HEK293 (cell line): Measurements from ENCODE around the gene RGPD8.

Source experiments
- CTCF ChIA-PET: fragments of 350-600 bp; formaldehyde crosslinking; extraction: SDS; loops from one replicate; lab custom pipeline; 2021; ENCODE audit warnings: antibody characterized with exemption; lab: Yijun Ruan, JAX
- POLR2A ChIA-PET: fragments of 300-600 bp; formaldehyde crosslinking; extraction: SDS; loops from one replicate; lab custom pipeline; 2020; ENCODE audit warnings: antibody characterized with exemption, inconsistent platforms; lab: Yijun Ruan, JAX
- H3K27ac ChIP-seq: fragments of 200-500 bp; sonication (Bioruptor generic); 2 replicates; pipeline ENCODE4 v1.5.1; 2014; ENCODE audit warnings: low read depth, low read length, control low read depth, inconsistent platforms; ENCODE audit errors: extremely low read depth
- H3K36me3 ChIP-seq, 2 experiments: fragments of 200-500 bp in 1 of 2; sonication (Bioruptor generic) in 1 of 2; 1 replicate in 1 of 2; 2 replicates in 1 of 2; pipeline ENCODE4 v1.5.1; 2014 to 2017; ENCODE audit warnings: inconsistent platforms in 2 of 2, low read length in 2 of 2; ENCODE audit not compliant: control insufficient read depth in 2 of 2, insufficient read depth in 1 of 2
- H3K4me1 ChIP-seq: fragments of 200-500 bp; sonication (Bioruptor generic); 2 replicates; pipeline ENCODE4 v1.5.1; 2014; ENCODE audit warnings: mild to moderate bottlenecking, low read length, inconsistent platforms; ENCODE audit not compliant: control insufficient read depth, insufficient read depth
- H3K4me3 ChIP-seq: 2 replicates; pipeline ENCODE4 v1.5.1; 2011; ENCODE audit warnings: low read depth, mild to moderate bottlenecking, control low read depth, low read length, moderate library complexity
- H3K9me3 ChIP-seq: fragments of 200-500 bp; sonication (Bioruptor generic); 2 replicates; pipeline ENCODE4 v1.5.1; 2014; ENCODE audit warnings: low read depth, low read length, inconsistent platforms; ENCODE audit not compliant: control insufficient read depth, insufficient read depth
- HOXA7 ChIP-seq: sonication (generic); formaldehyde crosslinking; IDR thresholded peaks from 2 replicates; pipeline ENCODE4 v1.8.1; 2022; ENCODE audit warnings: missing genetic modification reagents, borderline replicate concordance
- KLF10 ChIP-seq: fragments of 450-650 bp; IDR thresholded peaks from 2 replicates; pipeline ENCODE4 v1.5.1; 2018; ENCODE audit warnings: missing biosample characterization, mild to moderate bottlenecking, missing genetic modification characterization
- KLF7 ChIP-seq: fragments of 450-650 bp; formaldehyde crosslinking; IDR thresholded peaks from 2 replicates; pipeline ENCODE4 v1.5.1; 2016; ENCODE audit warnings: missing biosample characterization, missing genetic modification characterization, borderline replicate concordance
- SCRT1 ChIP-seq: fragments of 450-650 bp; formaldehyde crosslinking; IDR thresholded peaks from 2 replicates; pipeline ENCODE4 v1.5.1; 2016; ENCODE audit warnings: missing biosample characterization, missing genetic modification characterization, borderline replicate concordance
- WT1 ChIP-seq: fragments of 450-650 bp; formaldehyde crosslinking; IDR thresholded peaks from 2 replicates; pipeline ENCODE4 v1.5.1; 2016; ENCODE audit warnings: missing biosample characterization, missing genetic modification characterization
- ZBTB1 ChIP-seq: fragments of 450-650 bp; formaldehyde crosslinking; IDR thresholded peaks from 2 replicates; pipeline ENCODE4 v1.5.1; 2016; ENCODE audit warnings: missing biosample characterization, missing genetic modification characterization
- ZIC2 ChIP-seq: fragments of 450-650 bp; formaldehyde crosslinking; IDR thresholded peaks from 2 replicates; pipeline ENCODE4 v1.5.1; 2016; ENCODE audit warnings: missing biosample characterization, missing genetic modification characterization
- ZNF112 ChIP-seq: fragments of 450-650 bp; formaldehyde crosslinking; IDR thresholded peaks from 2 replicates; pipeline ENCODE4 v1.5.0; 2017; ENCODE audit warnings: missing biosample characterization, missing genetic modification characterization
- ZNF155 ChIP-seq: fragments of 450-650 bp; formaldehyde crosslinking; IDR thresholded peaks from 2 replicates; pipeline ENCODE4 v1.5.1; 2016; ENCODE audit warnings: missing biosample characterization, missing genetic modification characterization
- ZNF214 ChIP-seq: fragments of 450-650 bp; formaldehyde crosslinking; IDR thresholded peaks from 2 replicates; pipeline ENCODE4 v1.5.1; 2017; ENCODE audit warnings: missing biosample characterization, mild to moderate bottlenecking, missing genetic modification characterization, borderline replicate concordance
- ZNF23 ChIP-seq: fragments of 450-650 bp; formaldehyde crosslinking; IDR thresholded peaks from 2 replicates; pipeline ENCODE4 v1.5.1; 2016; ENCODE audit warnings: missing biosample characterization, missing genetic modification characterization, borderline replicate concordance
- ZNF366 ChIP-seq: fragments of 450-650 bp; formaldehyde crosslinking; conservative IDR thresholded peaks from 2 replicates; pipeline ENCODE4 v1.5.1; 2016; ENCODE audit warnings: missing biosample characterization, missing genetic modification characterization
- ZNF48 ChIP-seq: fragments of 450-650 bp; formaldehyde crosslinking; IDR thresholded peaks from 2 replicates; pipeline ENCODE4 v1.5.1; 2016; ENCODE audit warnings: missing biosample characterization, missing genetic modification characterization
- ZNF514 ChIP-seq: fragments of 450-650 bp; formaldehyde crosslinking; IDR thresholded peaks from 2 replicates; pipeline ENCODE4 v1.5.1; 2016; ENCODE audit warnings: missing biosample characterization, missing genetic modification characterization
- ZNF544 ChIP-seq: fragments of 450-650 bp; formaldehyde crosslinking; IDR thresholded peaks from 2 replicates; pipeline ENCODE4 v1.5.0; 2017; ENCODE audit warnings: missing biosample characterization, missing genetic modification characterization
- ZNF571 ChIP-seq: fragments of 450-650 bp; formaldehyde crosslinking; IDR thresholded peaks from 2 replicates; pipeline ENCODE4 v1.5.0; 2017; ENCODE audit warnings: missing biosample characterization, missing genetic modification characterization
- ZNF624 ChIP-seq: fragments of 450-650 bp; formaldehyde crosslinking; IDR thresholded peaks from 2 replicates; pipeline ENCODE4 v1.5.1; 2017; ENCODE audit warnings: missing biosample characterization, missing genetic modification characterization
- ZNF626 ChIP-seq: fragments of 450-650 bp; sonication (Bioruptor Pico); formaldehyde crosslinking; IDR thresholded peaks from 2 replicates; pipeline ENCODE4 v1.5.1; 2018; ENCODE audit warnings: missing biosample characterization, missing genetic modification characterization, inconsistent platforms
- ZNF629 ChIP-seq: fragments of 450-650 bp; formaldehyde crosslinking; IDR thresholded peaks from 2 replicates; pipeline ENCODE4 v1.5.1; 2017; ENCODE audit warnings: missing biosample characterization, missing genetic modification characterization
- ZNF664 ChIP-seq: fragments of 450-650 bp; formaldehyde crosslinking; IDR thresholded peaks from 2 replicates; pipeline ENCODE4 v1.5.1; 2016; ENCODE audit warnings: missing biosample characterization, missing genetic modification characterization
- ZNF701 ChIP-seq: fragments of 450-650 bp; formaldehyde crosslinking; IDR thresholded peaks from 2 replicates; pipeline ENCODE4 v1.5.1; 2016; ENCODE audit warnings: missing biosample characterization, missing genetic modification characterization
- ZNF791 ChIP-seq: fragments of 450-650 bp; formaldehyde crosslinking; IDR thresholded peaks from 2 replicates; pipeline ENCODE4 v1.5.1; 2016; ENCODE audit warnings: missing biosample characterization, missing genetic modification characterization
- ZNF830 ChIP-seq: fragments of 450-650 bp; IDR thresholded peaks from 2 replicates; pipeline ENCODE4 v1.5.0; 2018; ENCODE audit warnings: missing biosample characterization, missing genetic modification characterization, low read depth, mild to moderate bottlenecking, moderate library complexity
- TF ChIP-seq, protein P1 (sequence below): fragments of 450-650 bp; formaldehyde crosslinking; IDR thresholded peaks from 2 replicates; pipeline ENCODE4 v1.5.1; 2016; ENCODE audit warnings: missing biosample characterization, missing genetic modification characterization

The RGPD8 gene

GRCh38 chr2:112332123-112332696, 101.2 kb downstream of the RGPD8 start:
- Histone ChIP-seq H3K9me3 (no peaks in the 10 kb centered on the region), H3K27ac (no peak overlapping the region), H3K36me3 (no peaks in the 10 kb centered on the region; a peak in 1 of 3 replicates), H3K4me1 (no peaks in the 10 kb centered on the region), H3K4me3 (no peak overlapping the region)
- ChIA-PET POLR2A (no interaction called here), CTCF (no interaction called here)
- TF ChIP-seq WT1 (tag by site-specific recombination) (no peak), ZNF214 (tag by site-specific recombination) (no peak), ZNF112 (tag by site-specific recombination) (no peak), HOXA7 (CRISPR knock-in tag) (no peak)
- TF ChIP-seq, all 188 proteins: peak for 0

- TF ChIP-seq ZNF830 (tag by site-specific recombination) = no peak
- TF ChIP-seq, protein P1, sequence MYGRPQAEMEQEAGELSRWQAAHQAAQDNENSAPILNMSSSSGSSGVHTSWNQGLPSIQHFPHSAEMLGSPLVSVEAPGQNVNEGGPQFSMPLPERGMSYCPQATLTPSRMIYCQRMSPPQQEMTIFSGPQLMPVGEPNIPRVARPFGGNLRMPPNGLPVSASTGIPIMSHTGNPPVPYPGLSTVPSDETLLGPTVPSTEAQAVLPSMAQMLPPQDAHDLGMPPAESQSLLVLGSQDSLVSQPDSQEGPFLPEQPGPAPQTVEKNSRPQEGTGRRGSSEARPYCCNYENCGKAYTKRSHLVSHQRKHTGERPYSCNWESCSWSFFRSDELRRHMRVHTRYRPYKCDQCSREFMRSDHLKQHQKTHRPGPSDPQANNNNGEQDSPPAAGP (tag by site-specific recombination) = no peak
- no peak for TF ChIP-seq ZNF571
- TF ChIP-seq ZBTB1 (tag by site-specific recombination) = no peak
- TF ChIP-seq ZNF701 (tag by site-specific recombination) = no peak
- TF ChIP-seq ZIC2 = no peak
- TF ChIP-seq KLF10 (tag by site-specific recombination) = no peak
- TF ChIP-seq KLF7 (tag by site-specific recombination) = no peak
- TF ChIP-seq ZNF626 (tag by site-specific recombination) = no peak
- no peak for TF ChIP-seq ZNF664 (tag by site-specific recombination)
- no peak for TF ChIP-seq ZNF624
- TF ChIP-seq ZNF48 = no peak
- TF ChIP-seq ZNF514 (tag by site-specific recombination) = no peak
- TF ChIP-seq ZNF791 (tag by site-specific recombination) = no peak
- TF ChIP-seq, all 188 proteins: peak for 0
- no peaks in the 10 kb centered on the region for H3K36me3 ChIP-seq
- no peak overlapping the region for H3K4me3 ChIP-seq
- no peak overlapping the region for H3K27ac ChIP-seq
- peaks cover under 1% of the 10 kb centered on the region; the same call in 1 of the 2 replicates for H3K4me1 ChIP-seq
- H3K9me3 ChIP-seq = no peaks in the 10 kb centered on the region
- CTCF ChIA-PET = no interaction called here
- POLR2A ChIA-PET = no interaction called here
Observed at GRCh38 chr2:112322919-112323318, 110.5 kb downstream of the RGPD8 start.

DNA sequence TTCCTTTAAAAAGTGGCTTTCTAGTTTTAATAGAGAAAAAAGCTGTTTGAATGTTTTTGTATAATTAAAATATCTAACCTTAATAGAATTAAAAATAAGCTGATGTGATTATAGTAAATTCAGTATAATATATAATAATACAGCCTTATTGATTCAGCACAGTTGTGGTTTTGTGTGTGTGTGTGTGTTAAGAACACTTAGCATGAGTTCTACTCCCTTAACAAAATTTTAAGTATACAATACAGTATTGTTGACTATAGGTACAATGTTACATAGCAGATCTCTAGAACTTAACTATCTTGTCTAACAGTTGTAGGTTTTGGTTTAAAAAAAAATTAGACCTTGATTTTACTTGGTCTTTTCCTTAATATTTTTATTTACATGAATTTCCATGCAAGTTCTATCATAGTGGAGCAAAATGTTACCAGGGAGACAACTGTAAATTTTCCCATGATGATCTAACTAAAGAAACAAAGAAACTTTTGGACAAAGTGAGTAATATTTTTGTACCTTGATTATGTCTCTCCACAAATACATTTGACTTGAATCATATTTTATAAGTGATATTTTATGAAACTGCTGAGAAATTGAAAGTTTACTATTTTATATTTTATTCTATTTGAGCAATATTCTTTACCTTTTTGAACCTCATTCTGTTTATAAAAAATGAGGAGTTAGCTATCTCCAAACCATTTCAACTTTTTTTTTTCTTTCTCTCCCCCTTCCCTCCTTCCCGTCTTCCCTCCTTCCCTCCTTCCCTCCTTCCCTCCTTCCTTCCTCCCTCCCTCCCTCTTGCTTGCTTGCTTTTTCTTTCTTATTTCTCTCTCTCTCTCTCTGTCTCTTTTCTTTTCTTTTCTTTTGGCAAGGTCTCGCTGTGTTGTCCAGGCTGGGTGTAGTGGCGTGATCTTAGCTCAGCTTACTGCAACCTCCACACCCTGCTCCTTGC, 111.8 kb downstream of the RGPD8 start:
- H3K4me3 ChIP-seq = no peak overlapping the region
- H3K36me3 ChIP-seq = no peaks in the 10 kb centered on the region
- H3K9me3 ChIP-seq = no peaks in the 10 kb centered on the region
- ChIA-PET CTCF (interaction anchor here (0.6 to 0.7 kb wide), 4 partner anchors 11 to 1087 kb away, joined by 3 to 4 read pairs (median 3); no protein-coding TSS in a partner anchor), POLR2A (no interaction called here)
- H3K27ac ChIP-seq = no peak overlapping the region
- TF ChIP-seq ZNF629 (tag by site-specific recombination) = no peak
- TF ChIP-seq ZNF366 (tag by site-specific recombination) = peak; percentile 78
- TF ChIP-seq ZNF23 (tag by site-specific recombination) = no peak
- no peak for TF ChIP-seq SCRT1
- no peak for TF ChIP-seq ZNF155
- no peak for TF ChIP-seq ZNF544 (tag by site-specific recombination)
- H3K4me1 ChIP-seq = peaks cover 8% of the 10 kb centered on the region
